Spleen (tissue), 7 donors: ENCODE data around the gene TNRC18.

ENCODE experiments used
- CTCF ChIP-seq, 11 experiments: fragments of 200-600 bp in 7 of 11; fragments of 450-650 bp in 4 of 11; sonication (generic) in 4 of 11; IDR thresholded peaks in 8 of 11; conservative IDR thresholded peaks in 3 of 11; 1 replicate in 7 of 11; 2 replicates in 4 of 11; pipeline versions ENCODE4 v1.4.0 to v1.8.0; 2016 to 2021; ENCODE audit warnings: antibody characterized with exemption in 11 of 11, inconsistent platforms in 4 of 11, mild to moderate bottlenecking in 1 of 11
- POLR2A ChIP-seq, 3 donors: fragments of 450-650 bp; IDR thresholded peaks; one replicate each; pipeline ENCODE4 v1.5.1; 2017; ENCODE audit warnings: antibody characterized with exemption in 3 of 3, mild to moderate bottlenecking in 1 of 3
- donor health status: DM: no; HTN: no; CAD: no; lungs with moderate emphysema.
- donor health status: DM: no; HTN: no; CAD: no.
- donor health status: DM: no; HTN: no; CAD: no.

- TF ChIP-seq CTCF (IDR thresholded peaks at IDR 0.05 in 8 of 11, conservative IDR thresholded peaks at IDR 0.05 in 3 of 11): no peak
- TF ChIP-seq POLR2A (IDR thresholded peaks at IDR 0.05): no peak
These were observed 43.1 kb downstream of the TNRC18 start for GRCh38 chr7:5380350-5381070.
